Left lobe of liver (tissue), 2 donors: ENCODE results near the gene DTX3. TPM values are rescaled to one million over a fixed set of nuclear protein-coding genes. Genes with fewer than 3 reads are reported as not detected.
"Not testable (repeated sequence)": the region's sequence is repeated elsewhere in the genome, so short reads cannot be mapped to it uniquely, and the experiment has no call there.

ENCODE experiments used
- ATAC-seq: fragments of 200-7000 bp; cut with Tn5 transposase; one replicate; pipeline ENCODE4 v1.9.1; 2020; ENCODE audit warnings: mild to moderate bottlenecking, moderate library complexity
- DNase-seq: peaks from one replicate; pipeline ENCODE4 v3.0.0-alpha.2; 2020; ENCODE audit warnings: low spot score
- total RNA-seq: library from RNA; stranded (reverse); gene quantifications from one replicate; pipeline ENCODE4 v1.2.1, GENCODE V29; 2021
- donor health status: DM: no; HTN: no; CAD: no; lungs with moderate emphysema.
- donor health status: DM: no; HTN: yes; CAD: no.

The DTX3 gene
- total RNA-seq, 1 donor from 2014 or later, result 2.2 TPM

DNA sequence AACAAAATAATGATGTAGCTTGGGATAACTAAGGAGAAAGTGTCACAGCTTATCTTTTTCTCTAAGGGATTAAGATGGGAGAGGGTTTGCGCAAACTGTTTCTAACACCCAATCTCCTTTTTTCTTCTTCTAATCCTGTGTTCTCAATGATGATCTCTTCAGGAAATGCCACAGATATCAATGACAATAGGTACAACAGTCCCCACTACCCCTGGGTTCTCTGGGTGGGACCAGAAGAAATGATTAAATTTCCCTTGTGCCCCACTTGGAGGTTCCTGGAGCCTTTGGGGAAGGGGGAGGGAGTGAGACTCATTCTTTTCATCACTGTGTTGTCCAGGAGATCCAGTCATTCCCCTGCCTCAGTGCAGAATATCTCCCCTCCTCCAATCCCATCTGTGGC is 22.2 kb upstream of the DTX3 start:
- ATAC-seq (no peak), DNase-seq (no peak)

DNA sequence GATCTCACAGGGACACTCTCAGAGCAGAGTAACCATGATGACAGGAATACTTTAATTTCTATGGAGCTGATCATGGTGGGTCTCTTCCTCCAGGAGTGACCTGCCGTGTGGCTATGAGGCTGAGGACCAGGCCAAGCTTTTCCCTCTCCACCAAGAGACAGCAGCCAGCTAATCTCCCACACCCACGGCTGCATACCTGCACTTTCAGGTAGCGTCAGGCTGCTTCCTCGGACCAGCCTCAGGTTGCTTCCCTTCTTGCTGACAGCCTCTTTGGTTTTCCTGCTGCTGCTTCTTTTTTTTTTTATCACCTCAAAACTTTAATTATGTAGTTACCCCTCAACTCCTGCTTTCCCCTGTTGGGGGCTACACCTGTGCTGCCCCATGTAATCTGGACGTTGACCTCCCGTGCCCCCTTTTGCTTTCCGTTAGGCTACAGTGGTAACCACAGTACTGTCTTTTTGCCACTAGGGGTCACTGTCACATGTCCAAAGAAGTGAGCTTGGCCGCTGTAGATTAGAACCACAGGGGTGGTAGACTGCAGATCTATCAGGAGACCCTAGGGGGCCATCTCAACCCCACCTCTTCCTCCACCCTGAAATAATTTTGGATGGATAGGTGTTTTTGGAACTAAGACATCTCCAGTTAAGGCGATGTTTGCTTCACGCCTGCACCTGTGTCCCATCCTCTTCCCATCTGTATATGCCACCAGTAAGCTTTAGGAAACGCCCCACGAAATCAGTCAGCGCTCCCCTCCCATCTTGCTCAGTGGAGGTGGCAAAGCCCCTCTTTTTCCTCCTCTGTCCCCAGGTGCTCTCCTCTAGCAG is 21.4 kb upstream of the DTX3 start:
- DNase-seq (peak; percentile 64), ATAC-seq (peak; percentile 92)

DNA sequence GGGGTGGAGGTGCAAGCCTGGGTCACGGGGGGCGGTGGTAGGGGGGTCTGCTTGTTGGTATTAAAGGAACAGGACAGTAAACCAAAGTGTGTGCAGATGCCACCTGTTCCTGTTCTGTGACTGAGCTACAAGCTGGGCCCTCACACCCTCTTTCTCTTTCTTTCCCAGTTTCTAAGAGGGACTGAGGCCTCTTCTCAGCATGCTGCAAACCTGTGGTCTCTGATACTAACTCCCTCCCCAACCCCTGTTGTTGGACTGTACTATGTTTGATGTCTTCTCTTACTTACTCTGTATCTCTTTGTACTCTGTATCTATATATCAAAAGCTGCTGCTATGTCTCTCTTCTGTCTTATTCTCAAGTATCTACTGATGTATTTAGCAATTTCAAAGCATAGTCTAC is 20.6 kb upstream of the DTX3 start:
- no peak for DNase-seq
- ATAC-seq, result no peak

DNA sequence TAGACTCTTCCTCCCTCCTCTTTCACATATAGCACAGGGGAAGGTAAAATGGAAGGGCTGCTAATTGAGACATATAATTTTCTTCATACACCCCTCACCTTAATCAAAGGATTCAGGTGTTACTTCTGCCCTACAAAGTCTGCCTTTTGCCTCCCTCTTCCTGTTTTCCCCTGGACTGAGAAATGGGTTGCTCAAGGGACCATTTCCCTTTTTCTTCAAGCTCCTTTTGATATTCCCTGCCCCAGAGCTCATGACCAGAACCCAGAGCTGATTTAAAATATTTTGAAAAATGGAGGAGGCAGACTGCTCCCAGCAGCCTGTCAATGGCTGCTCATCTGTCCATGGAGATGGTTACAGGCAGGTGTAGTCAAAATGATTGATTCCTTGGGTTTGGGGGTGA is 19.9 kb upstream of the DTX3 start:
- ATAC-seq, result no peak
- DNase-seq, result no peak

DNA sequence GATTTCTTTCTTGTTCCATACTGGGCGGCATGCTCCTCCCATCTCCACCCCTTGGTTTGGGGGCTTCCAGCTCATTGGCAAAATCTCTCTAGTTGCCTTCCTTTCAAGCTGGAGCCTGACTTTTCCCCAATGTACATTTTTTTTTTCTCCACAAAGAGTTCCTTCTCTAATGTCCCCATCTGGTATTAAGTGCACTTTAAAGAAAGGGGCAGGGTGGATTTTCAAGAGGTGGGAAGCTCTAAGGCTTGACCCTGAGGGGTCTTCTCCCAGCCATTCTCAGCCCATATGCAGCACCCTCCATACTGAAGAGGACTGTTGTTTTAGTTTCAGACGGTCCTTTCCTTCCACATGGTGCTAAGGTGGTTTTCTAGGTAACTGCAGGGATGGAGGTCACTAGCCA is 19.5 kb upstream of the DTX3 start:
- DNase-seq (no peak), ATAC-seq (no peak)

DNA sequence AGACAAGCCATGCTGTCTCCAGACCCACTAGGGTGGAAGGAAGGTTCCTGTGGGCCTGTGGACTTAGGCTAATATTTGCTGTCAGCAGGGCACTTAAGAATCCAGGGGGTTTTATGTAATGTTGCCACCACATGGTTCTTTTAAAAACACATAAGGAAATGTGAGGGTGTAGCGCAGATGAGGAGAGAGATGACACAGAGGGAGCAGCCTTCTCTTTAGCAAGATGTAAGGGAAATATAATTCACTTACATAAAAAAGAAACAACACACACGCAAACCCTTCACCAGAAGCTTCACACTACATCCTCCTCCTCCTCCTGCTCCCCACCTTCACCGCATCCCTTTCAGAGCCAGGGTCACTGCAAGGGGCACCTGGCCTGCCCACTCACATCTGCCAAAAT is 18.5 kb upstream of the DTX3 start:
- ATAC-seq, result no peak
- no peak for DNase-seq

DNA sequence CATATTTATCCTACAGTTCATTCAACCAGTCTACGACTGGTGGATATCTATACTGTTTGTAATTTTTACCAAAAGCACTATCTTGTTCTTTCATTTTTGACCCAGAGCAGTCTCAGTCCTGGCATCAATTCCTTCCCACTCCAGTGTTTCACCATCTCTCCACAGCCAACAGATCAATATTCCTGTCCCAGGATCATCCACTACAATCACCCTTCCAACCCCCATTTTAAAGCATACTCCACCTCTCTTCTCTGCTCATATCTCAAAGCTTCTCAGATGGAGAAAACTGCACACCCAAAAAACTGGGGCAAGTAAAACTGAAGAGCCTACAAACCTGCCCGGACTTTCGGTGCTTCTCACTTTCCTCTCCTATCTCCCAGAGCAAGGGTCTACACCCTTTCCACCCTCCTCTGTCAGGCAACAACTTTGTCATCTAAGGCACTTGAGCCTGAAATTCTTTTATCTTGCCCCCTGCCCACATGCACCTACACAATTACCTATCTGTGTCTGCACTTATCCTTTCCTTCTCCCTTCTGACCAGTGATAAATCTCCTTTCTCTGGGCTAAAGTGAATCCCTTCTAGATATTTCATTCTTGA is 17.7 kb upstream of the DTX3 start:
- DNase-seq (no peak), ATAC-seq (peak; percentile 63)

DNA sequence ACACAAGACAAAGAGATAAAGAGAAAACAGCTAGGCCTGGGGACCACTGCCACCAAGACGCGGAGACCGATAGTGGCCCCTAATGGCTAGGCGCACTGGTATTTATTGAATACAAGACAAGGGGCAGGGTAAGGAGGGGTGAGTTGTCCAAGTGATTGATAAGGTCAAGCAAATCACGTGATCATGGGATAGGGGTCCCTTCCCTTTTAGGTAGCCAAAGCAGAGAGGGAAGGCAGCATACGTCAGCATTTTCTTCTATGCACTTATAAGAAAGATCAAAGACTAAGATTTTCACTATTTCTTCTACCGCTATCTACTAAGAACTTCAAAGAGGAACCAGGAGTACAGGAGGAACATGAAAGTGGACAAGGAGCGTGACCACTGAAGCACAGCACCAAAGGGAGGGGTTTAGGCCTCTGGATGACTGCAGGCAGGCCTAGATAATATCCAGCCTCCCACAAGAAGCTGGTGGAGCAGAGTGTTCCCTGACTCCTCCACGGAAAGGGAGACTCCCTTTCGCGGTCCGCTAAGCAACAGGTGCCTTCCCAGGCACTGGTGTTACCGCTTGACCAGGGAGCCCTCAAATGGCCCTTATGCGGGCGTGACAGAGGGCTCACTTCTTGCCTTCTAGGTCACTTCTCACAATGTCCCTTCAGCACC is 15.5 kb upstream of the DTX3 start:
- ATAC-seq, DNase-seq: not testable (repeated sequence)

DNA sequence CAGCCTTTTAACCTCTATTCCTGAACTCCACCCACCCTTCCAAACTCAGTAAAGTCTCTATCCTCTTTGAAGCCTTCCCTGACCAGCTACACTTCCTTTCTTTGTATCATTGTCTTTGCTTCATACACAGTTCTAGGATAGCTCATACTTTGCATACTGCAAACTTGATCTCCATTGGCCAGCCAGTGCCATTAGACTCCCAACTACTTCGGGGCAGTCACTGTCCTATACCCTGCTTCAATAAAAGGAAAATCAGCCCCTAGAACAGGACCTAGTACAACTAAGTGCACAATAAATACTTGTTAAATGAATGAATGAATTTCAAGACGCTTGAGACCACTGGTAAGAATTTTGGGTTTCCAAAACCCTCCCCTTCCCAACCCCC is 14.2 kb upstream of the DTX3 start:
- DNase-seq (no peak), ATAC-seq (no peak)

DNA sequence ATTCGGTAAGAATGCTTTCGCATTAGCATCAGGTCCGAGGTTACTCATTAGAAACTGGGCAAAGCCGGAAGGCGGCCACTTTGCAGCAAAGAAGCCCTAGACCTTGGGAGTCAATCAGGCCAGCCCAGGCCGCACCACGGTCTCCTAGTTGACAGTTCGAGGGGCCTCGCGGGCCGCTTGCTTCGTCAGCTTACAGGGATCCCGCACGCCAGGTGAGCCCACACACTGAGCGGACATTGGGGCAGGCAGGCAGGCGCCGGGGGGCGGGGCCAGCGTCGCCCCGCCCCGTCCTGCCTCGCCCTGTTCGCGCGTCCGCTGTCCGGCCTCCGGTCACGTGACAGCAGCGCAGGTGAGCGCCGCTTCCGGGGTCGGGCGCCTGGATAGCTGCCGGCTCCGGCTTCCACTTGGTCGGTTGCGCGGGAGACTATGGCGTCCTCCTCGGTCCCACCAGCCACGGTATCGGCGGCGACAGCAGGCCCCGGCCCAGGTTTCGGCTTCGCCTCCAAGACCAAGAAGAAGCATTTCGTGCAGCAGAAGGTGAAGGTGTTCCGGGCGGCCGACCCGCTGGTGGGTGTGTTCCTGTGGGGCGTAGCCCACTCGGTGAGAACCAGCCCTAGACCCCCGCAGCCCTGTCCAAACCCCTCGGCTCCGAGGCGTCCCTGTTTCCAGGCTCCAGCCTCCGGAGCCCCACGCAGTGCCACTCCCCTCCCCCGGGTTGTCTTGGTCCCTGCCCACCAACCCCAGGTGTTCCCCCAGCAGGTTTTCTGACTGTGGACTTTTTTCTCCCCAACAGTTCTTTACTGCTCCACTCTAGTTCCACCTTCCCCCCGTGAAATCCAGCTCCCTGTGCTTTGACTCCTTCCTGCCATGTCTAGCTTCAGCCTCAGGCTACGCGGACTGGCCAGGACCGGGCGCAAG is 13.5 kb upstream of the DTX3 start, which contains the start of gene PIP4K2C:
PIP4K2C (plus strand) TSS at position 329 of the 918 bp plus-strand sequence; CDS start at position 427, 98 bp downstream.
- ATAC-seq (peak; percentile 97), DNase-seq (peak; percentile 88)

DNA sequence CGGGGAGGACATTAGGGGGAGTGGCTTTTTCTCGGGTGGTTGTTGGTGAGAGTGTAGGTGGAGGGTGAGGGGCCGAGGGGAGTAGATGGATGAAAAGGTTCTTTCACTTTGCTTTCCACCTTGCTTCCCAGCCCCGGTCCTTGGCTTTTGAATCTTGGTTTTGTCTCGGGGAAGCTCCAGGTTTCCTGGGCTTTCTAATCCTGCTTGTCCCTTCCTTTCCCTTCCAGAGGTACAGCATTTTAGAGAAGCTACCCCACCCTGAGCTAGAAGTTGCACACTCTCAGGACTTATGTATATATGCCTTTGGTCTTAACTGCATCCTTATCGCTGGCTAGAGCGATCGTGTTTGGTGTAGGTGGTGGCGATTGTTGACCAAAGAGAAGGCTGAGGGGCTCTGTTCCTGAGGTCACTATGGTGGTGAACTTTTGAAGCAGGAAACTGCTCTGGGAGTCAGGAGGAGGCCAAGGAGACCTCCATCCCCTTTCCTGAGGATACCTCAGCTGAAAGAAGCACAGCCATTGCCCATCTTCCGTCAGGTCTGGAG is 12.8 kb upstream of the DTX3 start:
- DNase-seq (no peak), ATAC-seq (no peak)

DNA sequence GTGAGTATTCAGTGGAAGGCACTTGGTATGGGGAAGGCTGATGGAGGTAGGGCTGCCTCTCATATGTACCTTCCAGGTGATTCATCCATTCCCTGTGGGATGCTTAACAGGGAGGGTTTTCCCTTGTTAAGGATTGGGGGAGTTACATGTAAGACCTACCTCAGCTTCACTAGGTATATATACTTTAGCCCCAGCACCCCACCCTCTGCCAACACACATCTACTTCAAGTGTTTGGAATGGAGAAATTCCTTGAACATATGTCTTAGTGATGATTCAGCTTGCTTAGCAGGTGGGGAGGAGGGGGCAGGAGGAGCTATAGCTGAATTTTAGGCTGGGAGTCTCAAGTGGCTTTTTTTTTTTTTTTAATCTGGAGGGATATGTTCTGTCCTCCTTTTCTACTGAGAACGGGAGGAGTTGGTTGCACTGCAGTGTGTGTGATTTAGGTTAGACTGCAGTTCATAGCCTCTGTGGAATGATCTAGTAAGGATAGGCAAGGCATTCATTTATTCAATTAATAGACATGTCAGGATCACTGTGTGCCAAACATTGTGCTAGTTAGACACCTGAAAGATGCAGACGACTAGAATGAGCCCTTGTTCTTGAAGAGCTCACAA is 12.0 kb upstream of the DTX3 start:
- no peak for DNase-seq
- no peak for ATAC-seq

DNA sequence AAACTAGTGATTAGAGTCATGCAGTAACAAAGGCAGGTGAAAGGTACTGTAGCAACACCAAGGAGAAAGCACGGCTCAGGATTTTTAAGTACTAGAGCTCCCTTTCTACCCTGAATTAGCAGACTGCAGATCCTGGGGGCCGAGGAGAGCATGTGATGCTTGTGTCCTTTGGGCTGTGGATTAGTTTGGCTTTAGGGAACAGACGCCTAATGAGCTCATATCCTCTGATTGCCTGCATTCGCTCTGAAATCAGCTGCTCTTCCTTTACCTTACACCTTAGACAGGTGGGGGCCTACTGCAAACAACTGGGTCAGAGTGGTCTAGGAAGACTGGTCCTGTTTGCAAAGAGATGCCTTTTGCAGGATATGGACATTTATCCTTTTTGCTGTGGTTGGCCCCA is 11.4 kb upstream of the DTX3 start:
- ATAC-seq (no peak), DNase-seq (no peak)

DNA sequence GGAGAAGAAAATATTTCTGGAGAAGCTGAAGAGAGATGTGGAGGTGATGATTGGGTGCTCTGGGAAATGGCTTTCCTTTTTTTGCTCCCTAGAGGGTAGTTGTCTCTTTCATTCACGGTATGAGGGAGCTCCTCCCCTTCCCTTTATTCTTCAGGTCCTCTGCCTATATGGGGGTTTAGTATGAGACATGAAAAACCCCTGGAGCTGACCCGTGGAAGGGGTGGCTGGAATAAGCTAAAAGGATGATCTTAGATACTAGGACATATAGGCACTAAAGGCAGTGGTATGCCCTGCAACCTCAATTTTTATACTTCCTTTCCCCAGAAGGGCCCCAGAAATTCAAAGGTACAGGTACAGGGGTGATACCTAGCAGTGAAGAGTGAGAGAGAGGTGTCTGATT is 4.2 kb upstream of the DTX3 start:
- ATAC-seq, result no peak
- DNase-seq, result no peak

DNA sequence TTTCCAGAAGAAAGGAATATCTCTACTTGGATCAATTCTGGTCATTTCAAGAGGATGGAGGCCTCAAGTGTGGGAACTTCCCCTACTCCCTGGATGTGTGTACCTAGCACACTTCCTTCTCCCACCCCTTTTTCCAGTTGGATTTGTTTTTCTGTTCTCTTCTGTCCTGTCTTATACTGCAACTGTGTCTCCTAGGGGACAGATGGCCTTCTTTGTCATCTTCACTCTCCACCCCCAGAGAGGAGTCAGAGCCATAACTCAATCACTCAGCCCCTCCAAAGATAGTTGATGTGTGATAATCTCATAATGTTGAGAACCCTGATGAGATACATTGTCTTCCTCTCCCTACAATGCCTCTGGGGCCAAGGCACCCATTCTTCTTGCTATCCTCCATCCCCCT is 2.1 kb upstream of the DTX3 start:
- DNase-seq (no peak), ATAC-seq (no peak)

DNA sequence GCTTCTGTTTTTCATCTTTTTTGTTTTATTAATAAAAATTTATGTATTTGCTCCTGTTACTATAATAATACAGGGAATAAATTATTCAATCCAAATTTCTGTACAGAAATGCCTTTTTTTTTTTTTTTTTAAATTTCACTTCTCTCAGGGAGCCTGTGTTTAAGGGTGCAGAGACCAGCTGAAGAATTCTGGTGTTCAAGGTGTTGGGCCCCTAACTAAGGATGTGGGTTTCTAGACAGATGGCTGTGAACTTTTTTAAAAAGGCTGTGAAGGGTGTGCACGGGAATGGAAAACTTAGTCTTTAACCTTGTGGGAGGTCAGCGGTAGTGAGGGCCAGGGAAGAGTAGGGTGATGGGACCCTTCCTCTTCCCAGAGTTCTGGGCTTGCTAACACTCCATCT is 1.3 kb upstream of the DTX3 start:
- DNase-seq, result no peak
- no peak for ATAC-seq

DNA sequence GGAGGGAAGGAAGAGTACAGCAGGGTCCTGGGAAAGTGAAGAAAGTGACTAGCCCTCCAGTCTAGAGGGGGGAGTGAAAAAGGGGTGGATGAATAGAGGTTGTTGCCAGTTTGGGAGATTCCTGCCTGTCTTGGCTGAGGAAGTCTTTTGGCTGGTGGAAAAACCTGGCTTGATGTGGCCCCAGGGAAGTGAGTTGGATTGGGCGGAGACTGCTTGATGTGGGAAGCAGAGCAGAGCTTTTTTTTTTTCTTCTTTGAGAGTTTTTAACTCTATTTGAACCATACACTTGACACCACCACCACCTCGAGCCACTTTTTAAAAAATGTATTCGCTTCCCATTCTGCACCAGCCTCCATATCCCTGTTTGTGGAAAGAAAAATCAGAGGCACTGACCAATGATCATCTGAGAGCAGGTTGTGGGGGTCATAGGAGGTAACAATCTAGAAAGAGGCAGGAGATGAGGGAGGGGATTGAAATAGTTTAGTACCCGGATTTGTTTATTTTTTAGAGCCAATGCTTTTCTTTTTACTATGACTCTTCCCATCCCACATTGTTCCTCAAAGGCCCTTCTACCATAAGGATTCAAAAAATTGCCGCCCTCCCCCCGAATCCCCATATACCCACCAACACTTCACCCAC is 690 bp upstream of the DTX3 start:
- DNase-seq, result no peak
- ATAC-seq, result no peak

DNA sequence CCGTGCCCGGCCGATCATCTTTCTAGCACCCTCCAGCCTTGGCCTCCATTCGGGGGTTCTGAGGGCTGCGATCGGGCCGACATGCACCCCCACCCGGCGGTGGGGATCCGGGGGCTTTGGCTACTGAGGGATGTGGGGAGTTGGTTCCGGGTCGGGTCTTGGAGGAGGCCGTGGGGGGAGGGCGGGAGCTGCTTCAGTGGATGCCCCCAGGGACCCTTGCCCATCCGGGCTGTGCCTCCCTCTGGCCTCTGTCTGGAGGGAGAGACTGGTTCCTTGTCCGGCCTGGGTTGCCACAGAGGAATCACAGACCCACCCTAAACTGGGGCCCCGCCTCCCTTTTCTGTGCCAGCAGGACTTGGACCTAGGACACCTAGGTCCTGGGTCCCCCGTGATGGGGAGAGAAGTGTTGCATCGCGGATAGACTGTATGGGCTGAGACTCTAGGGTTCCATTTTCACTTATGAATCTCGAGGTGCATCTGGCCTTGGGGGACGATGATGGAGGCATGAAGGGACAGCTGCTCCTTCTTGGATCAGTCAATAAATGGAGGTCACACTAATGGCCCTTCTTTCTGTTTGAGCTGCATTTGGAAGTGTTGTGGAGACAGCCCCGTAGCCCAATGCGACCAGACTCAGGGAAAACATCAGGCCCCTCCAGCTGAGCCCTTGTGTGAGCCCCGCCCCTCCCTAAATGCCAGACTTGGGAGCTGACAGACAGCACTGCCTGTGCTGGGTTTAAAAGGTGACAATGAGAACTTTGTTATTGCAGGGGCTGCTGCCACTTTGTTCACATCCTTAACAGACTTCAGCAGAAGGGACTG is 577 bp downstream of the DTX3 start:
- DNase-seq, result no peak
- no peak for ATAC-seq

DNA sequence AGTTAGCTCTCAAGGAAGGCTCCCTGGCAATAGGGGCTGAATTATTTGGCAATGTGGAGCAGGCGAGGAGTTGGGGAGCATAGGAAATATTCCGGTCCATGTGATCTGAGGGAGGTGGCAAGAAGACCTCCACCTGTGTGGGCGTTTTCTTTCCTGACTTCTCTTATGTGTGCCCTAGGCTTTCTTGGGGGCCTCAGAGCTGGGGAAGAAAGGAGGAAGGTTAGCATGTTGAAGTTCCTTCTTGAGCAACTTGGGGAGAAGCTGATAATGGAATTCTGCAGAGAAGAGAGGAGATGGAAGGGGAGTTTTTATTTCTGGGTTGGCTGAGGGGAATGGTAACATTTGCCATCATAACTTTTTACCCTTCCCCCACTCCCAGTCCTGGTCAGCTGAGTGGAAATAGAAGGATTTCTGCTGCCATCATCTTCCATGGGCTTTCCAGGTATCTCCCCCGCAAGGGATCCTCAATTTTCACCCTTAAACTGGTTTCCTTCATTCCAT is 1.2 kb downstream of the DTX3 start:
- ATAC-seq (no peak), DNase-seq (no peak)
